Large intestine (tissue), 3 donors: ENCODE data around the gene RASSF5. TPM values are rescaled to one million over a fixed set of nuclear protein-coding genes. Genes with fewer than 3 reads are reported as not detected.

Source experiments
- DNase-seq, 2 donors: peaks; one replicate each; pipeline versions ENCODE4 v3.0.0 to v3.0.0-alpha.2; 2013
- H3K27ac ChIP-seq: one replicate; pipeline ENCODE4 v1.5.1; 2013; ENCODE audit warnings: low read length
- H3K27me3 ChIP-seq: 2 replicates; pipeline ENCODE4 v1.6.1; 2013; ENCODE audit warnings: low read length; ENCODE audit not compliant: control insufficient read depth, insufficient read depth
- H3K36me3 ChIP-seq: 2 replicates; pipeline ENCODE4 v1.6.1; 2013; ENCODE audit warnings: low read length; ENCODE audit not compliant: control insufficient read depth, insufficient read depth
- H3K4me1 ChIP-seq: one replicate; pipeline ENCODE4 v1.6.1; 2013; ENCODE audit warnings: low read length; ENCODE audit not compliant: control insufficient read depth, insufficient read depth
- H3K4me3 ChIP-seq: one replicate; pipeline ENCODE4 v1.5.1; 2013; ENCODE audit warnings: low read length
- H3K9me3 ChIP-seq: one replicate; pipeline ENCODE4 v1.6.1; 2013; ENCODE audit warnings: mild to moderate bottlenecking, low read depth, low read length, moderate library complexity; ENCODE audit not compliant: control insufficient read depth
- WGBS: methylation state at CpG from one replicate; pipeline ENCODE4 v1.1.5; 2013; ENCODE audit warnings: low lambda C conversion rate; ENCODE audit not compliant: insufficient coverage; 5-methylcytosine and 5-hydroxymethylcytosine counted together
- polyA plus RNA-seq: library from polyadenylated mRNA; unstranded; fragments of 120-200 nt; gene quantifications from one replicate; pipeline ENCODE4 v1.2.1, GENCODE V29; 2013

The RASSF5 gene
- polyA plus RNA-seq, 1 donor = 5.7 TPM

- Histone ChIP-seq H3K36me3 (no peaks in the 10 kb centered on the region), H3K27ac (no peak overlapping the region), H3K27me3 (peaks cover 44% of the 10 kb centered on the region), H3K4me1 (peaks cover 3% of the 10 kb centered on the region), H3K9me3 (no peaks in the 10 kb centered on the region), H3K4me3 (peak overlapping the region; percentile 34)
- 86% methylated on average over 1 of the region's 14 CpGs for WGBS
- DNase-seq = no peak
Observed at GRCh38 chr1:206557636-206558473, 50.5 kb downstream of the RASSF5 start.

GRCh38 chr1:206558794-206559671 is 51.7 kb downstream of the RASSF5 start:
- Histone ChIP-seq H3K9me3 (no peaks in the 10 kb centered on the region), H3K4me1 (peaks cover 3% of the 10 kb centered on the region), H3K27me3 (peaks cover 44% of the 10 kb centered on the region), H3K36me3 (no peaks in the 10 kb centered on the region), H3K4me3 (no peak overlapping the region), H3K27ac (no peak overlapping the region)
- no peak for DNase-seq
- no CpG with 5 or more reads among the region's 6 CpGs for WGBS

- Histone ChIP-seq H3K36me3 (no peaks in the 10 kb centered on the region), H3K4me3 (no peak overlapping the region), H3K4me1 (peaks cover 3% of the 10 kb centered on the region), H3K27me3 (peaks cover 41% of the 10 kb centered on the region), H3K27ac (no peak overlapping the region), H3K9me3 (no peaks in the 10 kb centered on the region)
- no CpG with 5 or more reads among the region's 5 CpGs for WGBS
- DNase-seq = no peak
Observed at GRCh38 chr1:206559672-206559995, 52.3 kb downstream of the RASSF5 start.

- Histone ChIP-seq H3K36me3 (no peaks in the 10 kb centered on the region), H3K4me3 (no peak overlapping the region), H3K4me1 (peaks cover 3% of the 10 kb centered on the region), H3K27me3 (peaks cover 37% of the 10 kb centered on the region), H3K27ac (no peak overlapping the region), H3K9me3 (no peaks in the 10 kb centered on the region)
- DNase-seq = peak in 1 of 2 donors; percentile 36
- no CpG with 5 or more reads among the region's 10 CpGs for WGBS
Observed at GRCh38 chr1:206560007-206560716, 52.8 kb downstream of the RASSF5 start.

- H3K27ac ChIP-seq = no peak overlapping the region
- H3K9me3 ChIP-seq = no peaks in the 10 kb centered on the region
- H3K4me3 ChIP-seq = no peak overlapping the region
- H3K4me1 ChIP-seq = peaks cover 3% of the 10 kb centered on the region
- no peaks in the 10 kb centered on the region for H3K36me3 ChIP-seq
- H3K27me3 ChIP-seq = peaks cover 5% of the 10 kb centered on the region
- WGBS = no CpG with 5 or more reads among the region's 1 CpG
- DNase-seq = no peak
Observed at GRCh38 chr1:206563367-206564207, 56.3 kb downstream of the RASSF5 start.

GRCh38 chr1:206565995-206566394 is 58.7 kb downstream of the RASSF5 start:
- no peak overlapping the region for H3K27ac ChIP-seq
- no peaks in the 10 kb centered on the region for H3K36me3 ChIP-seq
- no peaks in the 10 kb centered on the region for H3K4me1 ChIP-seq
- no peak for DNase-seq
- H3K9me3 ChIP-seq = no peaks in the 10 kb centered on the region
- no CpG with 5 or more reads among the region's 4 CpGs for WGBS
- H3K27me3 ChIP-seq = no peaks in the 10 kb centered on the region
- H3K4me3 ChIP-seq = no peak overlapping the region

- no peak overlapping the region for H3K27ac ChIP-seq
- no peak for DNase-seq
- H3K36me3 ChIP-seq = no peaks in the 10 kb centered on the region
- H3K4me1 ChIP-seq = no peaks in the 10 kb centered on the region
- H3K27me3 ChIP-seq = no peaks in the 10 kb centered on the region
- no peaks in the 10 kb centered on the region for H3K9me3 ChIP-seq
- no peak overlapping the region for H3K4me3 ChIP-seq
- WGBS = no CpG with 5 or more reads among the region's 4 CpGs
Observed at GRCh38 chr1:206566999-206567398, 59.7 kb downstream of the RASSF5 start.

- WGBS = 100% methylated on average over 2 of the region's 10 CpGs
- H3K27me3 ChIP-seq = no peaks in the 10 kb centered on the region
Observed at GRCh38 chr1:206568256-206568655, 60.9 kb downstream of the RASSF5 start.

GRCh38 chr1:206568779-206569352 is 61.5 kb downstream of the RASSF5 start:
- no peak for DNase-seq
- no peaks in the 10 kb centered on the region for H3K4me1 ChIP-seq
- H3K27ac ChIP-seq = no peak overlapping the region
- no peaks in the 10 kb centered on the region for H3K9me3 ChIP-seq
- H3K27me3 ChIP-seq = no peaks in the 10 kb centered on the region
- H3K36me3 ChIP-seq = no peaks in the 10 kb centered on the region
- H3K4me3 ChIP-seq = no peak overlapping the region
- WGBS = no CpG with 5 or more reads among the region's 8 CpGs

More at GRCh38 chr1:206568256-206568655, 60.9 kb downstream of the RASSF5 start:
- Histone ChIP-seq H3K9me3 (no peaks in the 10 kb centered on the region), H3K4me1 (no peaks in the 10 kb centered on the region), H3K27ac (no peak overlapping the region), H3K4me3 (no peak overlapping the region), H3K36me3 (no peaks in the 10 kb centered on the region)
- DNase-seq = no peak
